K562 (cell line): ENCODE results near the gene ALDH18A1. TPM values are rescaled to one million over a fixed set of nuclear protein-coding genes. Genes with fewer than 3 reads are reported as not detected.

Experiments
- ATAC-seq: fragments of 200-7000 bp; cut with Tn5 transposase; 3 replicates; pipeline ENCODE4 v1.9.1; 2020; ENCODE audit warnings: moderate library complexity
- BruUV-seq: library from RNA; stranded (reverse); fragments of 400-500 nt; replicated peaks from 2 replicates; lab custom pipeline; 2021; lab: Mats Ljungman, UMichigan
- CTCF ChIA-PET: fragments of 300-600 bp; formaldehyde crosslinking; extraction: SDS; loops from one replicate; lab custom pipeline; 2021; ENCODE audit warnings: low intra/inter-chr PET ratio; lab: Yijun Ruan, JAX
- POLR2A ChIA-PET: fragments of 300-600, 350-650 bp; sonication (Branson Sonifier 250); formaldehyde crosslinking; extraction: SDS; loops from one replicate; lab custom pipeline; 2021; ENCODE audit warnings: antibody characterized with exemption, inconsistent platforms; lab: Yijun Ruan, JAX
- DNase-seq, 4 experiments: peaks; one replicate each; pipeline versions ENCODE4 v3.0.0 to v3.0.0-alpha.2; 2011 to 2018; ENCODE audit warnings: low spot score in 3 of 4, mixed read lengths in 3 of 4; ENCODE audit errors: extremely low read depth in 1 of 4
- FAIRE-seq: peaks from 2 replicates; lab custom pipeline; 2011; peaks lifted over from hg19 to GRCh38; lab: Jason Lieb, UNC
- H2AFZ ChIP-seq: 2 replicates; pipeline ENCODE4 v1.6.0; 2011; ENCODE audit warnings: low read depth, low read length, control low read depth, inconsistent platforms
- H3K27ac ChIP-seq: fragments of 200-600 bp; 3 replicates; pipeline ENCODE4 v1.8.0; 2011; ENCODE audit warnings: low read depth, mild to moderate bottlenecking, control low read depth, inconsistent platforms, low read length, moderate library complexity, mixed read lengths; ENCODE audit errors: extremely low read depth
- H3K27me3 ChIP-seq, 2 experiments: fragments of 300-600 bp in 1 of 2; 2 replicates in 1 of 2; 3 replicates in 1 of 2; pipeline versions ENCODE4 v1.6.0 to v1.8.0; 2011; ENCODE audit warnings: inconsistent platforms in 2 of 2, low read length in 2 of 2, mild to moderate bottlenecking in 1 of 2, mixed read lengths in 1 of 2, moderate library complexity in 1 of 2; ENCODE audit not compliant: control insufficient read depth in 2 of 2, insufficient read depth in 2 of 2
- H3K36me3 ChIP-seq: fragments of 300-600 bp; 3 replicates; pipeline ENCODE4 v1.8.0; 2011; ENCODE audit warnings: mild to moderate bottlenecking, low read length, inconsistent platforms; ENCODE audit not compliant: control insufficient read depth, insufficient read depth
- H3K4me1 ChIP-seq, 2 experiments: fragments of 200-600 bp in 1 of 2; replicated peaks in 1 of 2; 2 replicates in 1 of 2; 3 replicates in 1 of 2; pipeline versions ENCODE4 v1.5.1 to v1.8.0; 2011; ENCODE audit warnings: inconsistent platforms in 2 of 2, low read length in 2 of 2, mild to moderate bottlenecking in 1 of 2, mixed read lengths in 1 of 2, moderate library complexity in 1 of 2; ENCODE audit not compliant: control insufficient read depth in 2 of 2, insufficient read depth in 2 of 2
- H3K4me2 ChIP-seq: 2 replicates; pipeline ENCODE4 v1.6.1; 2011; ENCODE audit warnings: low read length, control low read depth, inconsistent platforms, mixed read lengths; ENCODE audit not compliant: insufficient read depth
- H3K4me3 ChIP-seq: fragments of 200-600 bp; sonication (generic), shearing (Covaris generic); 2 replicates; pipeline ENCODE4 v1.5.1; 2016; ENCODE audit warnings: control low read depth, inconsistent platforms
- H3K79me2 ChIP-seq: fragments of 200-600 bp; 3 replicates; pipeline ENCODE4 v1.8.0; 2011; ENCODE audit warnings: low read length, inconsistent platforms; ENCODE audit not compliant: control insufficient read depth, insufficient read depth
- H3K9ac ChIP-seq, 2 experiments: 2 replicates each; pipeline versions ENCODE4 v1.6.0 to v1.6.1; 2011; ENCODE audit warnings: low read depth in 2 of 2, low read length in 2 of 2, control low read depth in 1 of 2, inconsistent platforms in 1 of 2, mild to moderate bottlenecking in 1 of 2, mixed read lengths in 1 of 2; ENCODE audit not compliant: insufficient read depth in 1 of 2
- H3K9me1 ChIP-seq: one replicate; pipeline ENCODE4 v1.6.0; 2011; ENCODE audit warnings: inconsistent platforms, mild to moderate bottlenecking, low read length, moderate library complexity; ENCODE audit not compliant: control insufficient read depth, insufficient read depth
- H3K9me3 ChIP-seq: replicated peaks from 2 replicates; pipeline ENCODE4 v1.5.1; 2011; ENCODE audit warnings: low read depth, low read length, inconsistent platforms; ENCODE audit not compliant: control insufficient read depth, insufficient read depth
- H4K20me1 ChIP-seq: replicated peaks from 2 replicates; pipeline ENCODE4 v1.6.1; 2011; ENCODE audit warnings: low read length, inconsistent platforms, mixed read lengths; ENCODE audit not compliant: control insufficient read depth, insufficient read depth
- EHMT2 ChIP-seq: fragments of 450-650 bp; IDR thresholded peaks from 2 replicates; pipeline ENCODE4 v1.6.1; 2018; ENCODE audit warnings: antibody characterized with exemption
- HOXB6 ChIP-seq: fragments of 250-450 bp; sonication (Bioruptor Pico); IDR thresholded peaks from 2 replicates; pipeline ENCODE4 v1.5.1; 2022; ENCODE audit warnings: mild to moderate bottlenecking, borderline replicate concordance
- ZNF347 ChIP-seq: fragments of 450-650 bp; formaldehyde crosslinking; IDR thresholded peaks from 2 replicates; pipeline ENCODE4 v1.4.0; 2020; ENCODE audit warnings: low read depth, mild to moderate bottlenecking, moderate library complexity
- WGBS: fragments of 100-300 bp; shearing (Covaris generic); methylation state at CpG from one replicate; pipeline ENCODE4 v1.1.6; 2016; ENCODE audit warnings: low coverage, mixed read lengths; ENCODE audit not compliant: insufficient coverage; ENCODE audit errors: missing lambda C conversion rate; 5-methylcytosine and 5-hydroxymethylcytosine counted together
- in situ Hi-C: fragments of 300-500 bp; cut with MboI; formaldehyde crosslinking; loops from 4 replicates; pipeline ENCODE4 v1.15.0; 2018; ENCODE audit warnings: inconsistent platforms, mixed read lengths
- intact Hi-C: fragments of 100-400 bp; cut with micrococcal nuclease; formaldehyde crosslinking; loops from 2 replicates; pipeline ENCODE4 v1.14.2; 2022
- polyA plus RNA-seq, 8 experiments: library from polyadenylated mRNA; depleted of rRNA in 4 of 8; stranded (reverse) in 5 of 8; unstranded in 3 of 8; fragments of >200 nt; fragmentation: Nextera tagmentation in 2 of 8; fragmentation: Illumina TruSeq in 1 of 8; extraction: Ambion mirVana in 2 of 8; extraction: Trizol in 1 of 8; gene quantifications; 2 replicates each; pipeline versions ENCODE4 v1.2.1 to v1.2.3, GENCODE V29; 2011 to 2014; ENCODE audit warnings: inconsistent platforms in 1 of 8, missing spikeins in 1 of 8
- total RNA-seq, 7 experiments: library from RNA; depleted of rRNA in 6 of 7; stranded (reverse); fragments of >200 nt in 6 of 7; fragmentation: Illumina TruSeq in 2 of 7; extraction: Trizol in 2 of 7; gene quantifications; 2 replicates each; pipeline versions ENCODE4 v1.2.1 to v1.2.3, GENCODE V29; 2011 to 2021; ENCODE audit warnings: low replicate concordance in 1 of 7
- TF ChIP-seq, protein P1 (sequence below): sonication (generic); formaldehyde crosslinking; IDR thresholded peaks from 2 replicates; pipeline ENCODE4 v1.8.0; 2023; ENCODE audit warnings: mild to moderate bottlenecking, missing genetic modification reagents
- TF ChIP-seq, protein P2 (sequence below): sonication (generic); formaldehyde crosslinking; IDR thresholded peaks from 2 replicates; pipeline ENCODE4 v1.8.1; 2023; ENCODE audit warnings: mild to moderate bottlenecking, missing genetic modification reagents

ALDH18A1 gene
- total and polyA plus RNA-seq, 9 of the 15 experiments (the other 6 are each of a cell fraction or from before 2014, with no cell fraction given): 12.0 to 83.3 (median 43.8) TPM

DNA sequence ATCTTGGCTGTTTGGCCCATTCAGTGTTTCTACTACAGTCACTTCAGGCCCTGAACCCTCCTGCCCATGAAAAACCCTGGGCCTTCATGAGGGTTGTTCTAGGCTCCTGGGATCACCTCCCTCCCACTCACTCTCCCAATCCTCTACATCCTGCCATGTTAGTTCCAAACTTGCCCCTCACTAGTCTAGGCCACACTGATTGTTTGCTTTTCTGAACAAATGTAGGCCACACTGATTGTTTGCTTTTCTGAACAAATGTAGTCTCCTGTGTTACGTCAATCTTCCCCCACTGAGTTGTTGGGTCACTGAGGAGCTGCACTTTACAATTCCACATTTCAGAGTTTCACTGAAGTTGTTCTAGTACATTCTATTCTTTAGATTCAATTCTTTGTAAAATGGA, 5.3 kb upstream of the ALDH18A1 start:
- Histone ChIP-seq H3K36me3 (peaks cover 13% of the 10 kb centered on the region), H3K79me2 (no peaks in the 10 kb centered on the region), H3K4me2 (no peak overlapping the region), H4K20me1 (no peaks in the 10 kb centered on the region; the same call in 1 of the 2 replicates), H2AFZ (no peak overlapping the region), H3K27ac (no peak overlapping the region), H3K9me1 (no peaks in the 10 kb centered on the region), H3K4me1 (peaks cover 4 to 17% of the 10 kb centered on the region in 2 experiments; a peak in 3 of 5 replicates), H3K27me3 (no peaks in the 10 kb centered on the region), H3K9me3 (no peaks in the 10 kb centered on the region), H3K4me3 (no peak overlapping the region), H3K9ac (no peak overlapping the region)
- POLR2A ChIA-PET: no interaction called here
- WGBS: 100% methylated on average over 1 of the region's 1 CpG
- in situ Hi-C loops: no loop called here
- intact Hi-C loops: no loop called here
- CTCF ChIA-PET: no interaction called here
- BruUV-seq: no TSS peak
- DNase-seq: no peak
- TF ChIP-seq ZNF347 (CRISPR knock-in tag): no peak
- no peak for TF ChIP-seq EHMT2
- TF ChIP-seq, protein P1, sequence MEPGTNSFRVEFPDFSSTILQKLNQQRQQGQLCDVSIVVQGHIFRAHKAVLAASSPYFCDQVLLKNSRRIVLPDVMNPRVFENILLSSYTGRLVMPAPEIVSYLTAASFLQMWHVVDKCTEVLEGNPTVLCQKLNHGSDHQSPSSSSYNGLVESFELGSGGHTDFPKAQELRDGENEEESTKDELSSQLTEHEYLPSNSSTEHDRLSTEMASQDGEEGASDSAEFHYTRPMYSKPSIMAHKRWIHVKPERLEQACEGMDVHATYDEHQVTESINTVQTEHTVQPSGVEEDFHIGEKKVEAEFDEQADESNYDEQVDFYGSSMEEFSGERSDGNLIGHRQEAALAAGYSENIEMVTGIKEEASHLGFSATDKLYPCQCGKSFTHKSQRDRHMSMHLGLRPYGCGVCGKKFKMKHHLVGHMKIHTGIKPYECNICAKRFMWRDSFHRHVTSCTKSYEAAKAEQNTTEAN (CRISPR knock-in tag): no peak
- TF ChIP-seq, protein P2, sequence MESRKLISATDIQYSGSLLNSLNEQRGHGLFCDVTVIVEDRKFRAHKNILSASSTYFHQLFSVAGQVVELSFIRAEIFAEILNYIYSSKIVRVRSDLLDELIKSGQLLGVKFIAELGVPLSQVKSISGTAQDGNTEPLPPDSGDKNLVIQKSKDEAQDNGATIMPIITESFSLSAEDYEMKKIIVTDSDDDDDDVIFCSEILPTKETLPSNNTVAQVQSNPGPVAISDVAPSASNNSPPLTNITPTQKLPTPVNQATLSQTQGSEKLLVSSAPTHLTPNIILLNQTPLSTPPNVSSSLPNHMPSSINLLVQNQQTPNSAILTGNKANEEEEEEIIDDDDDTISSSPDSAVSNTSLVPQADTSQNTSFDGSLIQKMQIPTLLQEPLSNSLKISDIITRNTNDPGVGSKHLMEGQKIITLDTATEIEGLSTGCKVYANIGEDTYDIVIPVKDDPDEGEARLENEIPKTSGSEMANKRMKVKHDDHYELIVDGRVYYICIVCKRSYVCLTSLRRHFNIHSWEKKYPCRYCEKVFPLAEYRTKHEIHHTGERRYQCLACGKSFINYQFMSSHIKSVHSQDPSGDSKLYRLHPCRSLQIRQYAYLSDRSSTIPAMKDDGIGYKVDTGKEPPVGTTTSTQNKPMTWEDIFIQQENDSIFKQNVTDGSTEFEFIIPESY (CRISPR knock-in tag): no peak
- no peak for TF ChIP-seq HOXB6 (CRISPR knock-in tag)
- FAIRE-seq: no peak
- no peak for ATAC-seq
